Neural cell (in vitro differentiated cells): ENCODE data around the gene TSPAN31.

Experiments
- CTCF ChIP-seq: fragments of 450-650 bp; IDR thresholded peaks from 2 replicates; pipeline ENCODE4 v1.5.1; 2014; ENCODE audit warnings: antibody characterized with exemption, mild to moderate bottlenecking, moderate library complexity; ENCODE audit not compliant: poor library complexity, severe bottlenecking
- EP300 ChIP-seq: fragments of 450-650 bp; conservative IDR thresholded peaks from 2 replicates; pipeline ENCODE4 v1.6.1; 2014; ENCODE audit warnings: antibody characterized with exemption, mild to moderate bottlenecking, moderate library complexity; ENCODE audit not compliant: poor library complexity, severe bottlenecking
- MXI1 ChIP-seq: fragments of 450-650 bp; conservative IDR thresholded peaks from 2 replicates; pipeline ENCODE4 v1.6.1; 2014; ENCODE audit warnings: antibody characterized with exemption, mild to moderate bottlenecking; ENCODE audit not compliant: poor library complexity, severe bottlenecking
- POLR2AphosphoS5 ChIP-seq: IDR thresholded peaks from 2 replicates; pipeline ENCODE4 v1.6.1; 2012
- RAD21 ChIP-seq: fragments of 450-650 bp; conservative IDR thresholded peaks from 2 replicates; pipeline ENCODE4 v1.6.1; 2014; ENCODE audit warnings: antibody characterized with exemption, mild to moderate bottlenecking, moderate library complexity

- TF ChIP-seq CTCF (no peak), EP300 (peak; percentile 51), POLR2AphosphoS5 (peak; percentile 86), RAD21 (no peak), MXI1 (peak; percentile 27)
These were observed 4.0 kb upstream of the TSPAN31 start for GRCh38 chr12:57740656-57741412.
